SKM-1 treated with dmso at 0.1 percent for 144 hours (cell line): Measurements from ENCODE around the gene TRAF3IP3.

ENCODE experiments used
- DNase-seq: peaks from one replicate; lab custom pipeline; 2025; ENCODE audit not compliant: unreplicated experiment; lab: John Stamatoyannopoulos, UW

Gene TRAF3IP3

DNA sequence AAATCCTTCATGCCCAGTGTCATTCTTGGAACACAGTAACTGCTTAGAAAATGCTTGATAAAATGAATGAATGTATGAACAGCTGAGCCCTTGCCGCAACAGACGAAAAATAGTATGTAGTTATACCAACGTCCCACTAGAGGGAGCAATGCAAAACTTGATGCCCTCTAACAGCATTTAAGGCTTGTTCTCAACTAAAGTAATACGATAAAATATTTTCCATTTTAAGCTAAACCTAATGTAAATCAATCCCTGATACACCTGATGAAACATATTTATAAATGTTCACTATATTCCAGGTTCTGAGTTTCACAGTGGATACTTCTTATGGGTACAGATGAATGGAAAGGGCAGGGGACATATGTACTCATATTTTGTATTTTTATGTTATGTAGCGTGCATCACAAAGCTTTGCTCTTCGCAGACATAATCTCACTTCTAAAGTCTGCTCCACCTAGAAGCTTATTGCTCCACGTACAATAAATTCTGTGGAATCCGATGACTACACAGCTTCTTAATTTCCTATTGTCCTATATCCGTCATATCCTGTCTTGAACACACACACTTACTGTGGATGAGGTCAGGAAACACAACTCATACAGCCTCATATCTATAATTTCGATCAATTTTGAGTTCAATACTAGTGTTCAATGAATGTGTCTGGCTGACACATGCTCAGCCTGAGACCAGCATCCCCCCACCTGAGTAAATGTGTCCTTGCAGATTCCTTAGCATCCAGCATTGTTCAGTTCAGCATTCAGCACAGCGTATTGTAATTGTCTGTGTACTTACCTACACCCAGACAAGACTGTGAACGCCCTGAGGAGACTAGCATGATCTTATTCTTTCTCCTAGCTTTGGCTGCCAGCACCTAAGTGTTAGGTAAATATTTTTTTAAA lies 67.5 kb downstream of the TRAF3IP3 start:
- peak; percentile 74 for DNase-seq

DNA sequence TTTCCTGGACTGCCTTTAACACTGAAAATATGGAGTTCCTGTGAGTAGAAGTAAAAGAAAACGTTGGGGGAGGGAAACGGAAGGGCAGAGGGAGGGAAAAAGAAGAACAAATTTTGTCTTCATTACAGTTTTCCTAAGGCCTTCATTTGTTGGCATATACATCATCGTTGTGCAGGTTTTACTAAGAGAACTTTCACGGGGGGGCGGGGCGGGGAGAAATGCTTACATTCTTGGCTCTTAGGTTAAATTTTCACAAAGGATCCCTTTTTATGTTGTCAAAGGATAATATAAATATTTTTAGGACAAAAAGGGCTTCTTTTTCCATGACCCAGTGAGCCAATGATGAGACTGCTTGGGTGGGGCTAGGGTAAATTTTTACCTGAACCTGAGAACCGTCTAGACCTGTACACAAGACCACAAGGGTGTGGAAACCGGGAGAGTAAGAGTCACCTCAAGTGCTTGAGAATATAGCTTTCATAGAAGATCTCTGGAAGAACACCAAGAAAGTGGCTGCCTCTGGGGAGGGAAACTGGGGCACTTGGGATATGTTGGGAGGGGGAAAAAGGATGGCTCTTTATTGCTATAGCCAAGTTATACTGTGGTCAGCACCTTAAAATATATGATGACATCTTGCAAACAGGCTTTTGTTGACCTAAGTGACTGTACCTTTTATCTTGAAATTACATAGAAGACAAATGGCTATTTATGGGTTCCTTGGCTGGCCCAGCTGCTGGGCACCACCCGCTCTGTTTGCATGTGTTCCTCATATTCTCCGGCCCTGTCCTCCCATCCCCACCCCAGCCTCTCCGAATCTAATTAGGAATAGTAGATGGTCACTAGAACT lies 70.0 kb downstream of the TRAF3IP3 start:
- no peak for DNase-seq

GRCh38 chr1:209827384-209828262 lies 71.8 kb downstream of the TRAF3IP3 start, which contains the start of gene UTP25:
UTP25 (plus strand) TSS chr1:209827972; CDS start chr1:209828064, 92 bp downstream.
- DNase-seq: peak; percentile 99

GRCh38 chr1:209829716-209830115 lies 73.9 kb downstream of the TRAF3IP3 start:
- DNase-seq: no peak

- DNase-seq: no peak
Measured at GRCh38 chr1:209830722-209831121, 74.9 kb downstream of the TRAF3IP3 start.

DNA sequence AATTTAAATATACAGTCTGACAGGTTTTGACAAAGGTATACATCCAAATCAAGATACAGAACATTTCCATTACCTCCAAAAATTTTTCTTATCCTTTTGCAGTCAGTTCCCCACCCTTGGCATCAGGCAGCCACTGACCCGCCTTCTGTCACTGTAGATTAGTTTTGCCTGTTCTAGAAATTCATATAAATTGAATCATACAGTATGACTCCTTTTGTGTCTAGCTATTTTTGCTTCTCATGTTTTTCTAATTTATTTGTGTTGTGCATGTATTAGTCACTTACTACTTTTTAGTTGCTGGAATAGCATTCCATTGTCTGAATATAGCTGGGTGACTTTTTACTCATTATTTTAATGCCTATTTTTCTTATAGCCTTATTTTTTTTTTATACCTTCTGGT lies 75.8 kb downstream of the TRAF3IP3 start:
- DNase-seq: no peak
